GM21825 (cell line): Measurements from ENCODE around the gene CYP21A2.
"Not testable (repeated sequence)": the region's sequence is repeated elsewhere in the genome, so short reads cannot be mapped to it uniquely, and the experiment has no call there.

Experiments used
- ATAC-seq: cut with Tn5 transposase; IDR thresholded peaks from one replicate; pipeline ENCODE4 v1.9.1; 2021; ENCODE audit warnings: mild to moderate bottlenecking, moderate library complexity; ENCODE audit not compliant: unreplicated experiment

The CYP21A2 gene

DNA sequence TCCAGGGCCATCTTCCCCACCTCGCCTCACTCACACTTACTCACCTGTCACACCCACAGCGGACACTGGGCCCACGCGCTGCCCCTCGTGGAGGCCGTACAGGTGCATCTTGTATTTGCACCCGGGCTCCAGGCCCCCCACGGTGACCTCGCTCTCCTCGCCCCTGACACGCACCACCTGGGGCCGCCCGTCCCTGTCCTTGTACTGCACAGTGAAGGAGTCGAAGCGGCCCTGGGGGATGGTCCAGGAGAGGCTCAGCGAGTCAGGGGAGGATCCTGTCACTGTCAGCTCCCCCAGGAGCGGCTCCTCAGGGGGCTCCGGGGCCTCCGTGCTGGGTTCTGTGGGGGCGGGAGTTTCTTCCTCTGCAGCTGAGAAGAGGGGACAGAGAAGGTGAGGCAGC lies 14.4 kb downstream of the CYP21A2 start:
- not testable (repeated sequence) for ATAC-seq

DNA sequence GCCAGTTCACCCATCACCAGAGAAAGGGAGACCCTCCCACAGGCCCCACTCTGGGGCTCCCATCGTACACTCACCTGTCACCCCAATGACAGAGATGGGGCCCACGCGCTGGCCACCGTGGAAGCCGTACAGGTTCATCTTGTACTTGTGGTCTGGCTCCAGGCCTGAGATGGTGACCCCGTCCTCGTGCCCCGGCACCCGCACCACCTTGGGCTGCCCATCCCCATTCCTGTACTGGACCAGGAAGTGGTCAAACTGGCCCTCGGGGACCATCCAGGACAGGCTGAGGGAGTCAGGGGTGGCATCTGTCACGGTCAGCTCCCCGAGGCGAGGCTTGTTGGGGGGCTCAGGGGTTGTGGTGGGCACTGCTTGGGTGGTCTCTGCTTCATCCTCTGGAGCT lies 15.1 kb downstream of the CYP21A2 start:
- not testable (repeated sequence) for ATAC-seq

GRCh38 chr6:32055756-32056155 lies 17.5 kb downstream of the CYP21A2 start:
- ATAC-seq, result not testable (repeated sequence)

- ATAC-seq, result no peak
Measured at GRCh38 chr6:32056254-32056653, 18.0 kb downstream of the CYP21A2 start.

GRCh38 chr6:32057966-32058365 lies 19.8 kb downstream of the CYP21A2 start:
- ATAC-seq, result no peak

- no peak for ATAC-seq
Measured at GRCh38 chr6:32058511-32058963, 20.3 kb downstream of the CYP21A2 start.

DNA sequence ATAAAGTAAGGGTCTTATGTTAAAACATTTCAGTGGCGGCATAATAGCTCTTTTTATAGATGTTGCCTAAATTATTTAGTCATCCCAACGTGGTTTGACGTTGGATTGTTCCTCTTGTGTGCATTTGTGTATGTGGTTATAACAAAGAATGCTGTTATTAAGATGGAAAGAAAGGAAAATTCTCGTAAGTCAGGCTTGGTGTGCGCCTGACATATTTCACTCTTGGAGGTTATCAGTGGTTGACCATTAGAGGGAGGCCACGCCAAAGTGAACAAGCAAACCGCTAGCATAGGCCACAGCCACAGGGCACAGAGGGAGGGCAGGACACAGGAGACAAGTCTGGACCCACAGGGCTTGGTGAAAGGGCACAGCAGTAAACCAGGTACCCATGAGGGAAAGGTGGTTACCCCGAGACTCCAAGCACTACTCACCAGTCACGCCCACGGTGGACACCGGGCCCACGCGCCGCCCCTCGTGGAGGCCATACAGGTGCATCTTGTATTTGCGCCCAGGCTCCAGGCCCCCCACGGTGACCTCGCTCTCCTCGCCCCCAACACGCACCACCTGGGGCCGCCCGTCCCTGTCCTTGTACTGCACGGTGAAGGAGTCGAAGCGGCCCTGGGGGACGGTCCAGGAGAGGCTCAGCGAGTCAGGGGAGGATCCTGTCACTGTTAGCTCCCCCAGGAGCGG lies 22.9 kb downstream of the CYP21A2 start:
- ATAC-seq, result no peak

- ATAC-seq, result no peak
Measured at GRCh38 chr6:32064706-32065105, 26.5 kb downstream of the CYP21A2 start.

DNA sequence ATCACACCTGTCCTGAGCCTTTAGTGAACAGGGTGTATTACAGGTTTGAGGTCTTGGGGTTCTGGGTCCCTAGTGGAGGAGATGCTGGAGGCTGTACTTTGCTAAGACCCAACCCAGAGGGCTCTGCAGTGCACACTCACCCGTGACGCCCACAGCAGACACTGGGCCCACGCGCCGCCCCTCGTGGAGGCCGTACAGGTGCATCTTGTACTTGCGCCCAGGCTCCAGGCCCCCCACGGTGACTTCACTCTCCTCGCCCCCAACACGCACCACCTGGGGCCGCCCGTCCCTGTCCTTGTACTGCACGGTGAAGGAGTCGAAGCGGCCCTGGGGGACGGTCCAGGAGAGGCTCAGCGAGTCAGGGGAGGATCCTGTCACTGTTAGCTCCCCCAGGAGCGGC lies 29.3 kb downstream of the CYP21A2 start:
- not testable (repeated sequence) for ATAC-seq

GRCh38 chr6:32068315-32068714 lies 30.1 kb downstream of the CYP21A2 start:
- not testable (repeated sequence) for ATAC-seq

DNA sequence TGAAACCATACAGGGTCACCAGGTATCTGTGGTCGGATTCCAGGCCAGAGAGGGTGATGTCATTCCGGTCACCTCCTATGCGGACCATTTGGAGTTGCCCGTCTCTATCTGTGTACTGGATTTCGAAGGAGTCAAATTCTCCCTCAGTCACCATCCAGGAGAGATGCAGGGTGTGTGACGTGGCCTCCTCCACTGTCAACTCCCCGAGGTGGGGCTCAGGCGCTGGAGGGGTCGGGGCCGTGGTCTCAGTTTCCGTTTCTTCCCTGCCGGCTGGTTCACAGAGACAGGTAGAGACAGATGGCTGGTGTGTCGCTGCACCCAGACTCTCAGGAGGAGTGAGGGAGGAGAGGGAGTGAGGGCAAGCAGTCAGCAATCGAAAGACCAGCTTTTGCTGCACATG lies 30.7 kb downstream of the CYP21A2 start:
- no peak for ATAC-seq

DNA sequence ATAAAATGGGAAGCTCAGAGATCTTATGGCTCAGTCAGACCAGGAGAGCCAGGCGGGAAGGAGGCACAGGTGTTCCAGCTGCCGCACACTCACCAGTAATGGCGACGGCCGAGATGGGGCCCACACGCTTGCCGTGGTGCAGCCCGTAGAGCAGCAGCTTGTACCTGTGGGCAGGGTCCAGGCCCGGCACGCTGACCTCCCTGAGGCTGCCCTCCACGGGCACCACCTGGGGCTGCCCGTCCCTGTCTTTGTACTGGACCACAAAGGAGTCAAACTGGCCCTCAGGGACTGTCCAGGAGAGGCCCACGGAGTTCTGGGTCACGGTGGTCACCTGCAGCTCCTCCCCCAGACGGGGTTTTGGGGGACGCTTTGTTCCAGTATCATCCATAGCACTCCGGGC lies 31.2 kb downstream of the CYP21A2 start:
- ATAC-seq, result no peak

GRCh38 chr6:32069878-32070515 lies 31.8 kb downstream of the CYP21A2 start:
- ATAC-seq, result no peak

DNA sequence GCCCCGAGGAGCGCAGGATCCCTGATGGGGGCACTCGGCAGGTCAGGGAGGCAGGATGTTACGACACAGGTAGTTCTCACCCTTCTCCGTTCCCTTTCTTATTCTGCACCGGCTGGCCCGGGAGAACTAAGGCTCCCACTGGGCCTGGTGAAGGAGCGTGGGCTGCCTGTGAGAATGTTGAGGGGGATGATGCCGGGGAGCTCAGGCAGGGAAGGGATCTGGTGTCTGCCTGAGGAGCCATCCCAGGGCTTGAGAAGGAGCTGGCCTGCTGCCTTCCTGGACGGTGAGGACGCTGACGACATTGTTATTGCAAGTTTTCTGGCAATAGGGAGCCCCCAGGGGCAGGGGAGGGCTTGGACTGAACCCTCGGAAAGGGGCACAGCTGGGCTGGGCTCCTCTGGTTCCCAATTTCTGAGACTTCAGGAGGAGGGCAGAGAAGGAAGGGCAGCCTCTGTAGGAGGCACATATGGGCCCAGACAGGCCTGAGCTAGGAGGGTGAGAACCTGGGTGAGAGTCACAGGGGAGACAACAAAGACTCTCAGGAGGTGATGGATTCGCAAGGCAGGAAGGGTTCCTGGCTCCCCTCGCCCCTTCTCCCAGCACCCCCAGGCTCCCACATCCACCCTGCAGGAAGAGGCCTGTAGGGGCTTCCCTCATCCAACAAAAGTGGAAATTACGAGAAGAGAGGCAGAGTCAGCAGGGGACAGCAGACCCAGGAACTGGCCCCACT lies 32.8 kb downstream of the CYP21A2 start:
- ATAC-seq, result no peak

GRCh38 chr6:32073101-32073500 lies 34.9 kb downstream of the CYP21A2 start:
- no peak for ATAC-seq

DNA sequence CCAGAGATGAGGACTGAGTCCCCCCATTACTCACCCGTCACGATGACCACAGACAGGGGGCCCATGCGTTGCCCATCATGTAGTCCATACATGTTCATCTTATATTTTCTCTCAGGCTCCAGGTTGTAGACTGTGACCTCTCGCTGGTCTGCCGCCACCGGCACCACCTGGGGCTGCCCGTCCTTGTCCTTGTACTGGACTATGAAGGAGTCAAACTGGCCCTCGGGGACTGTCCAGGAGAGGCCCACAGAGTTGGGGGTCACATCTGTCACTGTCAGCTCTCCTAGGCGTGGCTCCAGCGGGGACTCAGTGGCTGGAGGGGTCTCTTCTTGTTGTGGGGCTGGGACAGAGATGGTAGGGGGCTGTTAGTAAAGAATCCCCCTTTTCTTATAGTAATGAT lies 35.4 kb downstream of the CYP21A2 start:
- no peak for ATAC-seq

- no peak for ATAC-seq
Measured at GRCh38 chr6:32074996-32075532, 36.8 kb downstream of the CYP21A2 start.

- ATAC-seq, result no peak
Measured at GRCh38 chr6:32075781-32076180, 37.6 kb downstream of the CYP21A2 start.

DNA sequence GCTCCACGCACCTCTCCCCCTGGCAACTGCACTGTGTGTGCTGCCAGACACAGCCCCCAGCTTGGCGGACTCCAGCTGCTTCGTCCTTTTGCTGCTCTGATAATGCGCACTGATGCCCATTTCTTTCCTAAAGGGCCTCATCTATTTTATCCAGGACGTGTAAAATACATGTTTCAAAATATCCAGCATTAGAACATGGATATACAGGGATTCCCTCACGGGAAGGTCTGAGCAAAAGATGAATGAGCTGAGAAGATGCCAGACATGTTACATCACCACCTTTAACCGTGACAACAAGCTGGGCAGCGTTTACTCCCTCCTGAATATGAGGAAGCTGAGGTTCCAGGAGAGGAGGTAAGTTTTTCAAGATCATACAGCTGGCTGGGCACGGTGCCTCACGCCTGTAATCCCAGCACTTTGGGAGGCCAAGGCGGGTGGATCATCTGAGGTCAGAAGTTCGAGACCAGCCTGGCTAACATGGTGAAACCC lies 38.1 kb downstream of the CYP21A2 start:
- ATAC-seq, result no peak

DNA sequence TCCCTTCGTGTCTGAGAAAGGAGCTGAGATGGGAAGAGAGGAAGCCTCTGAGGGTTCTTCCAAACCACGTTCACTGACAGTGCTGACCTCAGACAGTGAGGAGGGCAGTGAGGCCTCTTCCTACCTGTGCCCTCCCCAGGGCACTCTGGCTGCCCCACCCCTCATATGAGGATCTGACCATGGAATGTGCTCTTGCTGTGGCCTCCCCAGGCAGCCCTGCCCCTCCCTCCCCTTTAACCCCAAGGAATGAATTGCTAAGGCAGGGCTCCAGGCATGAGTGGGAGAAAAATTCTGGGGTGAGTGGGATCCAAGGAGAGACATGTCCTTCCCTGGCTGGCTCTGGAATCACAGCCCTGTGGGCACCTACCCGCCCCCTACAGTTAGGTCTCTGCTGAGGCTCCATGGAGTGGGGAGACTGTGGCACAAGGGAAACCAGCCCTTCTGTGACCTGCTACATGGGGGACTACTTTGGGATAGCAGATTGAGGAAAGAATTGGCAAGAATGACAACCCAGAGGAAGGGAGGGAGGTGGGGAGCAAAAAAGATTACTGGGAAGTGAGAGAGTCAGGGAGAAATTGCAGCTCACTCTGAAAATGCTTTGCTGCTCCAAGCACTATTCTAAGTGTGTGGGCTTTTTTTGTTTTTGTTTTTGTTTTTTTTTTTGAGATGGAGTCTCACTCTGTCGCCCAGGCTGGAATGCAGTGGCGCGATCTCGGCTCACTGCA lies 41.5 kb downstream of the CYP21A2 start:
- no peak for ATAC-seq
